H9 (cell line): ENCODE results near the gene STMN1. TPM values are rescaled to one million over a fixed set of nuclear protein-coding genes. Genes with fewer than 3 reads are reported as not detected.

Experiments used
- DNase-seq: peaks from one replicate; pipeline ENCODE4 v3.0.0-alpha.2; 2017
- H2AFZ ChIP-seq: one replicate; pipeline ENCODE4 v1.6.1; 2013; ENCODE audit warnings: mild to moderate bottlenecking, low read length, control low read depth, moderate library complexity
- H2AK5ac ChIP-seq: 2 replicates; pipeline ENCODE4 v1.6.1; 2013; ENCODE audit warnings: low read length, control low read depth, mixed read lengths; ENCODE audit not compliant: insufficient read length
- H2BK120ac ChIP-seq: one replicate; pipeline ENCODE4 v1.6.1; 2013; ENCODE audit warnings: low read depth, mild to moderate bottlenecking, low read length, control low read depth, inconsistent platforms; ENCODE audit not compliant: poor library complexity, severe bottlenecking
- H2BK12ac ChIP-seq: 2 replicates; pipeline ENCODE4 v1.6.1; 2013; ENCODE audit warnings: low read length, control low read depth, mixed read lengths, low read depth; ENCODE audit not compliant: insufficient read length
- H2BK15ac ChIP-seq: 2 replicates; pipeline ENCODE4 v1.6.1; 2013; ENCODE audit warnings: low read depth, low read length, control low read depth
- H2BK20ac ChIP-seq: one replicate; pipeline ENCODE4 v1.6.1; 2013; ENCODE audit warnings: low read depth, mild to moderate bottlenecking, low read length, control low read depth, inconsistent platforms; ENCODE audit not compliant: poor library complexity, severe bottlenecking
- H2BK5ac ChIP-seq: 2 replicates; pipeline ENCODE4 v1.6.1; 2013; ENCODE audit warnings: low read length, control low read depth, mixed read lengths; ENCODE audit not compliant: insufficient read length
- H3K14ac ChIP-seq: 2 replicates; pipeline ENCODE4 v1.6.1; 2013; ENCODE audit warnings: low read length, control low read depth; ENCODE audit not compliant: insufficient read depth
- H3K18ac ChIP-seq: 2 replicates; pipeline ENCODE4 v1.6.1; 2013; ENCODE audit warnings: low read depth, mild to moderate bottlenecking, mixed read lengths, low read length, control low read depth; ENCODE audit not compliant: insufficient read length
- H3K23ac ChIP-seq: 2 replicates; pipeline ENCODE4 v1.6.1; 2013; ENCODE audit warnings: low read length, control low read depth, mixed read lengths, low read depth; ENCODE audit not compliant: insufficient read length
- H3K23me2 ChIP-seq: 2 replicates; pipeline ENCODE4 v1.6.1; 2013; ENCODE audit warnings: low read depth, mild to moderate bottlenecking, mixed read lengths, low read length, control low read depth; ENCODE audit not compliant: insufficient read length, poor library complexity, severe bottlenecking
- H3K27ac ChIP-seq: 2 replicates; pipeline ENCODE4 v1.5.1; 2013; ENCODE audit warnings: low read length, control low read depth, mixed read lengths, low read depth; ENCODE audit not compliant: insufficient read length
- H3K27me3 ChIP-seq: 2 replicates; pipeline ENCODE4 v1.6.1; 2013; ENCODE audit warnings: low read length, control low read depth, inconsistent platforms; ENCODE audit not compliant: insufficient read depth
- H3K4ac ChIP-seq: 2 replicates; pipeline ENCODE4 v1.6.1; 2013; ENCODE audit warnings: low read depth, mild to moderate bottlenecking, control low read depth, inconsistent platforms, low read length, moderate library complexity
- H3K4me1 ChIP-seq: 2 replicates; pipeline ENCODE4 v1.6.1; 2013; ENCODE audit warnings: low read length, control low read depth, inconsistent platforms; ENCODE audit not compliant: insufficient read depth
- H3K4me2 ChIP-seq: 2 replicates; pipeline ENCODE4 v1.6.1; 2013; ENCODE audit warnings: low read length, control low read depth, mixed read lengths; ENCODE audit not compliant: insufficient read length, insufficient read depth
- H3K56ac ChIP-seq: 2 replicates; pipeline ENCODE4 v1.6.1; 2013; ENCODE audit warnings: low read depth, mild to moderate bottlenecking, mixed read lengths, low read length, control low read depth; ENCODE audit not compliant: insufficient read length
- H3K79me1 ChIP-seq: 2 replicates; pipeline ENCODE4 v1.6.1; 2013; ENCODE audit warnings: low read depth, mild to moderate bottlenecking, moderate library complexity, low read length, control low read depth, inconsistent platforms; ENCODE audit not compliant: insufficient read depth, poor library complexity, severe bottlenecking
- H3K79me2 ChIP-seq: 2 replicates; pipeline ENCODE4 v1.6.1; 2013; ENCODE audit warnings: low read length, control low read depth, inconsistent platforms; ENCODE audit not compliant: insufficient read depth
- H3K9ac ChIP-seq: 2 replicates; pipeline ENCODE4 v1.6.1; 2013; ENCODE audit warnings: low read length, control low read depth, mixed read lengths; ENCODE audit not compliant: insufficient read length; ENCODE audit errors: extremely low read depth
- H3K9me3 ChIP-seq: one replicate; pipeline ENCODE4 v1.6.1; 2013; ENCODE audit warnings: low read depth, low read length, inconsistent platforms; ENCODE audit not compliant: control insufficient read depth
- H3T11ph ChIP-seq: one replicate; pipeline ENCODE4 v1.6.1; 2013; ENCODE audit warnings: mild to moderate bottlenecking, low read length, control low read depth, inconsistent platforms
- H4K20me1 ChIP-seq: one replicate; pipeline ENCODE4 v1.6.1; 2013; ENCODE audit not compliant: control insufficient read depth, insufficient read length, insufficient read depth
- H4K5ac ChIP-seq: 2 replicates; pipeline ENCODE4 v1.6.1; 2013; ENCODE audit warnings: low read depth, mild to moderate bottlenecking, mixed read lengths, low read length, control low read depth; ENCODE audit not compliant: insufficient read length
- H4K8ac ChIP-seq: replicated peaks from 2 replicates; pipeline ENCODE4 v1.6.1; 2013; ENCODE audit warnings: low read length, control low read depth, mixed read lengths, low read depth; ENCODE audit not compliant: insufficient read length
- H4K91ac ChIP-seq: 2 replicates; pipeline ENCODE4 v1.6.1; 2013; ENCODE audit warnings: low read depth, mild to moderate bottlenecking, moderate library complexity, mixed read lengths, low read length, control low read depth; ENCODE audit not compliant: insufficient read length
- H3K27ac Mint-ChIP-seq, 3 experiments: 2 replicates in 2 of 3; 3 replicates in 1 of 3; pipeline ENCODE4 v1.8.0; 2020 to 2021; ENCODE audit warnings: mixed read lengths in 3 of 3, mild to moderate bottlenecking in 1 of 3, moderate library complexity in 1 of 3
- H3K27me3 Mint-ChIP-seq: 2 replicates; pipeline ENCODE4 v1.8.0; 2021; ENCODE audit warnings: low read depth, mild to moderate bottlenecking, moderate library complexity, mixed read lengths
- H3K36me3 Mint-ChIP-seq, 3 experiments: 2 replicates in 2 of 3; 3 replicates in 1 of 3; pipeline ENCODE4 v1.8.0; 2020 to 2021; ENCODE audit warnings: low read depth in 3 of 3, mixed read lengths in 3 of 3; ENCODE audit not compliant: insufficient read depth in 1 of 3
- H3K4me1 Mint-ChIP-seq, 2 experiments: 2 replicates each; pipeline ENCODE4 v1.8.0; 2020; ENCODE audit warnings: mixed read lengths in 2 of 2
- H3K4me3 Mint-ChIP-seq, 2 experiments: 2 replicates in 1 of 2; 3 replicates in 1 of 2; pipeline ENCODE4 v1.8.0; 2020 to 2021; ENCODE audit warnings: mild to moderate bottlenecking in 2 of 2, mixed read lengths in 2 of 2, moderate library complexity in 1 of 2
- H3K9me3 Mint-ChIP-seq, 2 experiments: 2 replicates in 1 of 2; 3 replicates in 1 of 2; pipeline ENCODE4 v1.8.0; 2020; ENCODE audit warnings: mild to moderate bottlenecking in 2 of 2, mixed read lengths in 2 of 2, moderate library complexity in 1 of 2
- CTCF ChIP-seq: fragments of 200-600 bp; sonication (generic); conservative IDR thresholded peaks from 3 replicates; pipeline ENCODE4 v1.8.0; 2021; ENCODE audit warnings: antibody characterized with exemption, mild to moderate bottlenecking
- WGBS: extraction: QIAGEN DNeasy Blood & Tissue Kit; methylation state at CpG from one replicate; pipeline ENCODE4 v1.1.7; 2013; ENCODE audit warnings: missing lambda C conversion rate, low lambda C conversion rate, mixed read lengths; ENCODE audit not compliant: insufficient read length; ENCODE audit errors: extremely low coverage; 5-methylcytosine and 5-hydroxymethylcytosine counted together
- total RNA-seq: library from RNA; stranded (reverse); gene quantifications from 2 replicates; pipeline ENCODE4 v1.2.1, GENCODE V29; 2021

The STMN1 gene
- total RNA-seq, 1 experiment from 2014 or later, result 500 TPM

GRCh38 chr1:25909040-25909439 lies 2.8 kb upstream of the STMN1 start:
- no CpG with 5 or more reads among the region's 10 CpGs for WGBS
- Mint-ChIP-seq H3K4me1 (peaks cover 21 to 26% of the 10 kb centered on the region in 2 experiments), H3K4me3 (no peak overlapping the region), H3K36me3 (peaks cover 1 to 10% (median 4%) of the 10 kb centered on the region in 3 experiments; a peak in 5 of 7 replicates), H3K27me3 (peaks cover 20% of the 10 kb centered on the region), H3K9me3 (peaks cover 0 to 2% of the 10 kb centered on the region in 2 experiments; a peak in 2 of 5 replicates), H3K27ac (no peak overlapping the region)
- no peak overlapping the region for H3K4me2 ChIP-seq
- no peak overlapping the region for H4K8ac ChIP-seq
- H2BK12ac ChIP-seq, result no peak overlapping the region
- H4K91ac ChIP-seq, result no peak overlapping the region
- H2BK5ac ChIP-seq, result no peak overlapping the region
- no peak overlapping the region for H3T11ph ChIP-seq
- H3K9ac ChIP-seq, result no peak overlapping the region
- no peak overlapping the region for H4K5ac ChIP-seq
- no peaks in the 10 kb centered on the region for H3K9me3 ChIP-seq
- H3K4ac ChIP-seq, result no peak overlapping the region
- H3K14ac ChIP-seq, result no peak overlapping the region
- no peak overlapping the region for H3K56ac ChIP-seq
- H2BK20ac ChIP-seq, result no peak overlapping the region
- H2BK120ac ChIP-seq, result no peak overlapping the region
- no peak overlapping the region for H2AFZ ChIP-seq
- H2AK5ac ChIP-seq, result no peak overlapping the region
- no peak for TF ChIP-seq CTCF
- peaks cover 4% of the 10 kb centered on the region for H3K23me2 ChIP-seq
- H4K20me1 ChIP-seq, result no peaks in the 10 kb centered on the region
- no peaks in the 10 kb centered on the region for H3K79me1 ChIP-seq
- H3K79me2 ChIP-seq, result peaks cover 11% of the 10 kb centered on the region; the same call in 1 of the 2 replicates
- H2BK15ac ChIP-seq, result no peak overlapping the region
- H3K23ac ChIP-seq, result no peak overlapping the region
- no peaks in the 10 kb centered on the region for H3K27me3 ChIP-seq
- H3K18ac ChIP-seq, result no peak overlapping the region
- no peak for DNase-seq
- H3K27ac ChIP-seq, result no peak overlapping the region
- H3K4me1 ChIP-seq, result no peaks in the 10 kb centered on the region
